ENCODE measurements around the gene CUL4A.
"Not testable (repeated sequence)": the region's sequence is repeated elsewhere in the genome, so short reads cannot be mapped to it uniquely, and the experiment has no call there.

The CUL4A gene

GRCh38 chr13:113291129-113291528, 81.7 kb downstream of the CUL4A start:
- no peak for DNase-seq (ENCODE audit: low spot score)

GRCh38 chr13:113292021-113292862, 82.8 kb downstream of the CUL4A start:
- no peak for DNase-seq (ENCODE audit: low spot score)

- no peak for DNase-seq (ENCODE audit: low spot score)
Measured at GRCh38 chr13:113293686-113294085, 84.3 kb downstream of the CUL4A start.

- no peak for DNase-seq (ENCODE audit: low spot score)
Measured at GRCh38 chr13:113295776-113296175, 86.4 kb downstream of the CUL4A start.

- DNase-seq (ENCODE audit: low spot score) = peak; percentile 92
Measured at GRCh38 chr13:113296823-113297369, 87.5 kb downstream of the CUL4A start, which contains the start of gene LAMP1. TSS of gene LAMP1 (plus strand) at chr13:113297239. CDS start at chr13:113297435, 196 bp downstream.

GRCh38 chr13:113297370-113298042, 88.1 kb downstream of the CUL4A start:
- DNase-seq (ENCODE audit: low spot score) = no peak

GRCh38 chr13:113298043-113298945, 88.9 kb downstream of the CUL4A start:
- no peak for DNase-seq (ENCODE audit: low spot score)

GRCh38 chr13:113299951-113300350, 90.5 kb downstream of the CUL4A start:
- peak; percentile 33 for DNase-seq (ENCODE audit: low spot score)

GRCh38 chr13:113302986-113303385, 93.6 kb downstream of the CUL4A start:
- no peak for DNase-seq (ENCODE audit: low spot score)

GRCh38 chr13:113304121-113304520, 94.7 kb downstream of the CUL4A start:
- DNase-seq (ENCODE audit: low spot score) = no peak

GRCh38 chr13:113305208-113305607, 95.8 kb downstream of the CUL4A start:
- no peak for DNase-seq (ENCODE audit: low spot score)

- DNase-seq (ENCODE audit: low spot score) = no peak
Measured at GRCh38 chr13:113307491-113307890, 98.1 kb downstream of the CUL4A start.

GRCh38 chr13:113309473-113309872, 100.1 kb downstream of the CUL4A start:
- DNase-seq (ENCODE audit: low spot score) = no peak

GRCh38 chr13:113314112-113314511, 104.7 kb downstream of the CUL4A start:
- not testable (repeated sequence) for DNase-seq (ENCODE audit: low spot score)

- DNase-seq (ENCODE audit: low spot score) = not testable (repeated sequence)
Measured at GRCh38 chr13:113314895-113315470, 105.6 kb downstream of the CUL4A start.

- DNase-seq (ENCODE audit: low spot score) = no peak
Measured at GRCh38 chr13:113315992-113316391, 106.6 kb downstream of the CUL4A start.

All from globus pallidus (tissue), 1 donor.